GM18868 (cell line): ENCODE data around the gene CALCB.

ENCODE experiments used
- ATAC-seq: cut with Tn5 transposase; IDR thresholded peaks from one replicate; pipeline ENCODE4 v1.9.1; 2021; ENCODE audit warnings: mild to moderate bottlenecking, moderate library complexity; ENCODE audit not compliant: unreplicated experiment

Gene CALCB

DNA sequence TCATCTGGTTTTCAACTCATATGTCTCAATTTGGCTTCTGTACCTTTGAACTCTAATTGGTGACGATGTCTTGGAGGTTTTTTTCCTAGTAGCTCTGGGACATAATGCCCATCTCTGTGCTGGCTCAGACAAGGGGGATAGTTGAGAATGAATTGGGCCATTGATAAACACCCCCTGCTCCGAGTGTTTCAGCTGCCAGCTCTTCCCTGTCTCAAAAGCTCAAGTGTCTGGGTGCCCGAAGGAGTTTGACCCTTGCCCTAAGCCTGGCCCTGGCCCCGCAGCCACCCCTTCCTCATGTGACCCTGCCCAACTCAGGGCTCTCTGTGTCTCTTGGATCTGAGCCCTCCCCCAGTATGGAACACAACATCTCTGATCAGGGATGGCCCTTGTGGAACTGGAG, 44.4 kb downstream of the CALCB start:
- ATAC-seq: no peak

DNA sequence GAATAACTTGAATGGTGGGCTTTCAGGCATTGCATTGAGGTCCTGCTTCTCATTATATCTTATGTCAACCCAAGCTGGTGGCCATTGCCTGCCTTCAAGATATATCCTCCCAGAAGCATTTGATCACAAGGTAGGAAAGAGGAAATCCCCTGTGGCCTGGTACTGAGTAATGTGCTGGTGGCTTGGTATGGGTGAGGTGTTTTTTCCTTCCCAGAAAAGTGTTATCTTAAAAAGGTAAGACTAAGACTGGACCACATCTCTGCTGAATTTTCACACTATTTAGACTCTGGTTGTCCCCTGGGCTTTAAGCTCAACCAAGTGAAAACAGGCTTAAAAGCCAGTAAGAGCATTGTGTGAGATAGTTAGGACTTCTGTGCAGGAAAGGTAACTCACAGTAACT, 45.0 kb downstream of the CALCB start:
- ATAC-seq: peak; percentile 36

DNA sequence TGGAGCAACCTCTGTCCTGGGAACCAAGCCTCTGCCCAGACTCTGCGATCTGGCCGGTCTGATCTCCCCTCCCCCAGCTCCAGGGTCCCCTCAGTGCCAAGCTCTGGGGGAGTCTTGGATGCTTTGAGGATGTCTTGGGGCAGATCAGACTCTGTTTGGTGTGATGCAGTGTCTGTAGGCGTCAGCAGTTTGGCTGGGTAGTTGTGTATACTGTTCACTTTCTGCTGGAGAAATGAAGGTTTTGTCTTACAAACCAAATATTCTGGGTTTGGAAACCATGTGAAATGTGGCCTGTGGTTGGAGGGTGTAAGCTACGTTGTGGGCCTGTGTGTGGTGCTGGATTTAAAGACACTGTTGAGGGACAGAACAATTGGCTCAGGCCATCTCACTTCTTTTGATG, 46.0 kb downstream of the CALCB start:
- ATAC-seq: no peak

DNA sequence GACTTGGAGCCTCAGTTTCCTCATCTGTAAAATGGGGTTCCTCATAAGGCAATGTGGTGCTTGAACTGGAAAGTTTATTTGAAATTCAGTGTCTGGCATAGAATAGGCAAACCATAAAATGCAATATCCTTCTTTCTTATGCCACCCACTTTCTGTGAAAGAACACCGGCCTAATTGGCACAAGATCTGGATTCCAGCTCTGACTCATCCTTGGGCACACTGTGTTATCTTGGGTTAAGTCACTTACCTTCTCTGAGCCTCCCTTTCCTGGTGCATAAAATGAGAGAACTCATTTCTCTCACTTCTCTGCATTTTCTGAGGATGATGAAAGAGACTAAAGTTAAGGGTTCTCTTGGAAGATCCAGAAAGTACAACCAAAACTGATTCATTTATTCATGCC, 46.4 kb downstream of the CALCB start:
- no peak for ATAC-seq

DNA sequence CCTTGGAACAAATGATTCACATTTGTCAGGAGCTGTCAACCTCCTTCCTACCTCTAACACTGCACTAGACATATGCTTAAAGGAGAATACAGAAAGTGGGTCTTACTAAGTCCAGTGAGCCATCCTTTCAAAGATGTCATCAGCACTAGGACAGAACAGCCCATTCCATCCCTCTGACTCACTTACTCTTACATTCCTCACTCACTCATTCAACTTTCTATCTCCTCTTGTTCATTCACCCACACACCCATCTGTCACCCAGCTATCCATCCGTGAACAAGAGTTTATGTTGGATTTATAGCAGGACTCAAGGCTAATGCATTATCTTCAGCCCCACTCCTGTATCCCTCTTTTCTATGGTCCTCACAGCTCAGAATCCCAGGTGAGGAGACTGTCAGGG, 50.5 kb downstream of the CALCB start:
- ATAC-seq: no peak

DNA sequence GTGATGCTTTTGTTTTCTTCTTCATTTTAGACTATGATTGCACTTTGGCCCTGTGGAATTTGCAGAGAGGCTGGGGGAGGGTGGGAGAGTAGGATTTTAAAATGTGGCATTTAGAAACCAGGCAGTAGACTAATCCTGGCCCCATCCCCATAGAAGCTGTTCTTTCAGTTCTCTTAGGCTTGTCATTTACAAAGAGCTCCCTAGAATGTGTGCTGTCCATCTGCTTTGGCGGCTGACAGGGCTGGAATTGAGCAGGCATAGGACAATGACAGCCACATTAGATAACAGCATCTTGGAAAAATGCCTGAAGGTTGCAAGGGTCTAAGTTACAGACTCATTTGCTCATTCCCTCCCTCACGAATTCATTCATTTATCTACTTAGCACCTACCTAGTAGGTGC, 51.1 kb downstream of the CALCB start:
- no peak for ATAC-seq

DNA sequence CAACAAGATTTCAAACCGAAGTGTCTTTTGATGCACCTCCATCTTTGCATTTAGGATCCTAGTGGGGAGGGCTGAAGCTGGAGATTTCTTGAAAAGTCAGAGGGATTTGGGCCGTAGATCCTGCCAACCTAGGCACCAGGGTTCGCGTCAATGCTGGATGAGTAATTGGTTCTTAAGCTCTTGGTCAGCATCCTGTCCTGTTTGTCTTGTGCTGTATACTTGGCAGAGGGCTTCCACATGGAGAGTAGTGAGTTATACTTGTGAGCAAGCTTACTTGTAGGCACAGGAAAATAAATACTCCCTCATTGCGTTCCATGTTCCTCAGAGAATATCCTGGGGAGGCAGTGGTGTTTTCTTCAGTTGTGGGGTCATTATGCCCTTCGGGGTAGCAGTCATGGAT, 53.9 kb downstream of the CALCB start:
- ATAC-seq: no peak
